Activated T-helper 2 cell treated with anti-CD3 and anti-CD28 coated beads, Interferon-gamma antibody, Interleukin-2, Interleukin-4, amounts not matched to agents 10 μg/mL and 5 μg/mL and 100 μg/mL, durations not matched to agents 14 hours and 24 hours and 36 hours (primary cell): ENCODE results near the gene FTCD. TPM values are rescaled to one million over a fixed set of nuclear protein-coding genes. Genes with fewer than 3 reads are reported as not detected.

Source experiments
- DNase-seq: peaks from one replicate; pipeline ENCODE4 v3.0.0; 2021; ENCODE audit warnings: low spot score
- H3K27ac Mint-ChIP-seq: one replicate; pipeline ENCODE4 v1.8.0; 2021; ENCODE audit warnings: mixed read lengths
- H3K27me3 Mint-ChIP-seq: one replicate; pipeline ENCODE4 v1.8.0; 2021; ENCODE audit warnings: low read depth, mixed read lengths
- H3K36me3 Mint-ChIP-seq: one replicate; pipeline ENCODE4 v1.8.0; 2021; ENCODE audit warnings: low read depth, mixed read lengths
- H3K4me1 Mint-ChIP-seq: one replicate; pipeline ENCODE4 v1.8.0; 2021; ENCODE audit warnings: low read depth, mixed read lengths
- H3K4me3 Mint-ChIP-seq: one replicate; pipeline ENCODE4 v1.8.0; 2021; ENCODE audit warnings: low read depth, mild to moderate bottlenecking, moderate library complexity, mixed read lengths
- H3K9me3 Mint-ChIP-seq: one replicate; pipeline ENCODE4 v1.8.0; 2021; ENCODE audit warnings: mixed read lengths
- intact Hi-C: fragments of 100-400 bp; cut with micrococcal nuclease; formaldehyde crosslinking; loops from one replicate; pipeline ENCODE4 v1.15.1; 2023
- total RNA-seq: library from RNA; stranded (reverse); gene quantifications from 2 replicates; pipeline ENCODE4 v1.2.3, GENCODE V29; 2022

FTCD gene
- total RNA-seq, 1 donor from 2014 or later: 0.14 TPM

DNA sequence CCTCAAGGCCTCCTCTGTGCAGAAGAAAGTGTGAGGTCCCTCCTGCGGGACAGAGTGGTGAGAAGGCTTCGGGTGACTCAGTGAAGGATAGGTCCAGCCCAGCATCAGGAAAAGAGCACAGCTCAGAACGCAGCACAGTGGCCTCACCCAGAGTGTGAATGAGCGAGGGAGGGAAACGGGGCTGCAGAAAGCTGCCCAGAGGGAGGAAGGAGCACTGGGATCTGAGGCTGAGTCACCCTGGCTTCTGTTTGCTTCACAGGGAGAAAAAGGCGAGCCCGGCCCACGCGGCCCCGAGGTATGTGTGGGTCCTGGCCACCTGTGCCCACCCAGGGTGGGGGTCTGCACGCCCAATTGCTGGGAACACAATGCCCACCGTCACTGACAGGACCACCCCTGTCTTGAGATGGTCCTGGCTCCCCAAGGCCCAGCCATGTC is 33.1 kb downstream of the FTCD start:
- Mint-ChIP-seq H3K27me3 (no peaks in the 10 kb centered on the region), H3K4me3 (no peak overlapping the region), H3K9me3 (no peaks in the 10 kb centered on the region), H3K4me1 (no peaks in the 10 kb centered on the region), H3K36me3 (no peaks in the 10 kb centered on the region), H3K27ac (no peak overlapping the region)
- no peak for DNase-seq
- intact Hi-C loops: no loop called here

DNA sequence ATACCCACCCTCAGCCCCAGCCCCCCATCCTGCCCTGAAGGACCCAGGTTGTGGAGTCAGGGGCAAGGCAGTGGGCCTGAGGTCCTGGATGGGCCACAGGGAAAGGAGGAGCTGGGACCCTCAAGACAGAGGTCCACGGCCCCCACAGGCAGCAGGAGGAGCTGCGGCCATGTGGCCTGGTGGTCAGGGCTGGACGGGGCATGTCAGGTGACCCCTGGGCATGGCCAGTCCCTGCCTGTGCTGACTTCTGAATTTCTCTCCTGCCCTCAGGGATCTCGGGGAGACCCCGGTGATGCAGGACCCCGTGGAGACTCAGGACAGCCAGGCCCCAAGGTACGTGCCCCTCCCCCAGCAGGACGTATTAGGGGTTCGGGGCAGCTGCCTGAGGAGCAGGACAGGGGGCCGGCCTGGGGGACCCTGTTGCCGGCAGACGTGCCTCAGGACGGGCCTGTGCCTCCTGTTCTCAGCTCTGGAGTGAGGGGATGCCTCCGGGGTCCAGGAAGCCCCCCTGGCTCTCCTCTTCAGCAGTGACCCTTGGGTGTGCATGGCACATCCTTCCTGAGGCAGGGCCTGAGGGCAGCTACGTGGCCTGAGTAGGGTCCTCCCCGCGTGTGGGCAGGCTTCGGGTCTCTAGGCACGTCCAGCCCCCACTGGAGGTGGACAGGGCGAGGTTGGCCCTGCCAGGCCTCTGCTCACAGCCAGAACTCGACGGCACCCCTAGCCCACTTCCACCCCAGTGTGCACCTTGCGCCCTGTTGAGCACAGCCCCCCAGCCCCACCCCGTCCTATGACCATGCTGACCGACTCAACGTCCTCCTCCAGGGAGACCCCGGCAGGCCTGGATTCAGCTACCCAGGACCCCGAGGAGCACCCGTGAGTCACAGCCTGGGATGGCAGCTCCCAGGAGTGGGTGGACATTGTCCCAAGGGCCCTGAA is 33.8 kb downstream of the FTCD start:
- no peak for DNase-seq
- H3K4me3 Mint-ChIP-seq: no peak overlapping the region
- no peaks in the 10 kb centered on the region for H3K4me1 Mint-ChIP-seq
- H3K9me3 Mint-ChIP-seq: no peaks in the 10 kb centered on the region
- H3K36me3 Mint-ChIP-seq: no peaks in the 10 kb centered on the region
- no peak overlapping the region for H3K27ac Mint-ChIP-seq
- intact Hi-C loops: no loop called here
- H3K27me3 Mint-ChIP-seq: no peaks in the 10 kb centered on the region

DNA sequence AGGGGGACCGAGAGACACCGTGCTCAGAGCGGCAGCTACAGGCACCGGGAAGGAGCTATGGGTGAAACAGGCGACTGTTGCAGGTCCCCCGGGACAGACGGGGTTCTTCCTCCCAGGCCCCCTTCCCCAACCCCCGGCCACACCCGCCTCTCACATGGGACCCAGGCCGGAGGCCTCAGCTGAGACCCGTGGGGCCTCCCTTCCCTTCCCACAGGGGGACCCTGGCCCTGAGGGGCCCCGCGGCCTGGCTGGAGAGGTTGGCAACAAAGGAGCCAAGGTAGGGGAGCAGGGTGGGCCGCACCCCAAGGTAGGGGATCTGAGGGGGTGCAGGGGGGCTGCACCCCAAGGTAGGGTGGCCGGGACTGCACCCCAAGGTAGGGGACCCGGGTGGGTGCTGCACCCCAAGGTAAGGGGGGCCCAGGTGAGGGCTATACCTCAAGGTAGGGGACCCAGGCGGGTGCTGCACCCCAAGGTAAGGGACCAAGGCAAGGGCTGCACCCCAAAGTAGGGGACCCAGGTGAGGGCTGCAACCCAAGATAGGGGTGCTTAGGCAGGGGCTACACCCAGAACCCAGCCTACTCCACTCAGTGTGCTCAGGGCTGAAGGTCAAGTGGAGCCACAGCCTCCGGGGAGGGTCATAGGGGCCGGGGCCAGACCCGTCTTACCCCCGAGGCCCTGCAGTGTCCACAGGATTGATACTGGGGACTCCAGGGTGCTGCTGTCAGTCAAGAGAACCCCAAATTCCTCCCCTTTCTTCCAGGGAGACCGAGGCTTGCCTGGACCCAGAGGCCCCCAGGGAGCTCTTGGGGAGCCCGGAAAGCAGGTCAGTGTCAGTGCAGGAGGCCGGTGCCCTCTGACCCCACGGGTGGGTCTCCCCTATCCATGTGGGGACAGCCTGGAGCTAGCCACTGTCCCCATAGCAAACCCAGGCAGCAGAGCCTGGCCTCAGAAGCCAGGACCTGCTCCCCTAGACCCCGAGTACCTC is 34.8 kb downstream of the FTCD start:
- no peaks in the 10 kb centered on the region for H3K27me3 Mint-ChIP-seq
- H3K36me3 Mint-ChIP-seq: no peaks in the 10 kb centered on the region
- no peaks in the 10 kb centered on the region for H3K4me1 Mint-ChIP-seq
- intact Hi-C loops: no loop called here
- no peak for DNase-seq
- H3K4me3 Mint-ChIP-seq: no peak overlapping the region
- no peaks in the 10 kb centered on the region for H3K9me3 Mint-ChIP-seq
- H3K27ac Mint-ChIP-seq: no peak overlapping the region

DNA sequence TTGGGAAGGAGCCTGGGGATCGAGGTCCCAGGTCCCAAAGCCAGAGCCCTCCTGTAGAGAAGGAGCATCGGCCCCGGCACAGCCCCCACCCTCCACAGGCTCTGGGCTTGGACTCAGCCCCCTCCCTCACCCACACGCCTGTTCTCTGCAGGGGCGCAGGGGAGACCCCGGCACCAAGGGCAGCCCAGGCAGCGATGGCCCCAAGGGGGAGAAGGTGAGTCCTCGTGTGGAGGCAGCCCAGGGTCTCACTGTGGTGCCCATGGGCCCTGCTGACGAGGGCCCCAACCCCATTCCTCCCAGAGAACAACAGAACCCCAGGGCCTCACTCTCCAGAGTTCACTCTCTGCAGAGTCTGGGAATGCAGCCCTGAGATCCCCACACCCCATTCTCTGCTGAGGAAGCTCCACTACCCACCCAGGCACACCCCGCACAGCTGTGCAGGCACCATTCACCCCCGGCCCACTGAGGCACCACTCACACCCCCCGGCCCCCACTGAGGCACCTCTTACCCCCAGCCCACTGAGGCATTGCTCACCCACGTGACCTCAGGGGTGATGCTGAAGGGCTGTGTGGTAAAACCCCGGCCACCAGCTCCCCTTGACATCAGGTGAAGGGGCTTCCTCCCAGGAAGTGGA is 35.6 kb downstream of the FTCD start:
- Mint-ChIP-seq H3K27me3 (no peaks in the 10 kb centered on the region), H3K4me1 (no peaks in the 10 kb centered on the region), H3K27ac (no peak overlapping the region), H3K4me3 (no peak overlapping the region), H3K9me3 (no peaks in the 10 kb centered on the region), H3K36me3 (no peaks in the 10 kb centered on the region)
- no peak for DNase-seq
- intact Hi-C loops: no loop called here

DNA sequence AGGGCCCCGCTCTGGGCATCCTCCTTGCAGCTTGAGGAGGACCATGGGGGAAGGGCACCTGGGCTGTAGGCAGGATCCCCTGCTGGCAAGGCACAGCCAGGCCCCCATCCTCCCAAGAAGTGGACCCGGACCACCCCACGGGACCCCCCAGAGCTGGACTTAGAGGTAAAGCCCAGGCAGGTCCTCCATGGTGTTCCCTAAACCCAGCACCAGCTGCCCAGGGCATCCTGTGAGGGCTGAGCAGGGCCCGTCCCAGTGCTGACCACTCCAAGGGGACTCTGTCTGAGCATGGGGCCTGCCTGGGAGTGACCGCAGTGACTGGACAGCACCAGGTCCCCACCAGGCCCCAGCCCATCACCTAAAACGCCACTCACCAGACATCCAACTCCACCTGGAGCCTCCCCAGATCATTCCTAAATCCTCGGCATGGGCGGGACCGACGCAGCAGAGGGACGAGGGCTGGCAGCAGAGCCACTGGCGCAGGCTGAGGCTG is 36.2 kb downstream of the FTCD start:
- no peaks in the 10 kb centered on the region for H3K27me3 Mint-ChIP-seq
- H3K4me1 Mint-ChIP-seq: no peaks in the 10 kb centered on the region
- DNase-seq: no peak
- intact Hi-C loops: no loop called here
- H3K9me3 Mint-ChIP-seq: no peaks in the 10 kb centered on the region
- H3K36me3 Mint-ChIP-seq: no peaks in the 10 kb centered on the region
- H3K27ac Mint-ChIP-seq: no peak overlapping the region
- H3K4me3 Mint-ChIP-seq: no peak overlapping the region

DNA sequence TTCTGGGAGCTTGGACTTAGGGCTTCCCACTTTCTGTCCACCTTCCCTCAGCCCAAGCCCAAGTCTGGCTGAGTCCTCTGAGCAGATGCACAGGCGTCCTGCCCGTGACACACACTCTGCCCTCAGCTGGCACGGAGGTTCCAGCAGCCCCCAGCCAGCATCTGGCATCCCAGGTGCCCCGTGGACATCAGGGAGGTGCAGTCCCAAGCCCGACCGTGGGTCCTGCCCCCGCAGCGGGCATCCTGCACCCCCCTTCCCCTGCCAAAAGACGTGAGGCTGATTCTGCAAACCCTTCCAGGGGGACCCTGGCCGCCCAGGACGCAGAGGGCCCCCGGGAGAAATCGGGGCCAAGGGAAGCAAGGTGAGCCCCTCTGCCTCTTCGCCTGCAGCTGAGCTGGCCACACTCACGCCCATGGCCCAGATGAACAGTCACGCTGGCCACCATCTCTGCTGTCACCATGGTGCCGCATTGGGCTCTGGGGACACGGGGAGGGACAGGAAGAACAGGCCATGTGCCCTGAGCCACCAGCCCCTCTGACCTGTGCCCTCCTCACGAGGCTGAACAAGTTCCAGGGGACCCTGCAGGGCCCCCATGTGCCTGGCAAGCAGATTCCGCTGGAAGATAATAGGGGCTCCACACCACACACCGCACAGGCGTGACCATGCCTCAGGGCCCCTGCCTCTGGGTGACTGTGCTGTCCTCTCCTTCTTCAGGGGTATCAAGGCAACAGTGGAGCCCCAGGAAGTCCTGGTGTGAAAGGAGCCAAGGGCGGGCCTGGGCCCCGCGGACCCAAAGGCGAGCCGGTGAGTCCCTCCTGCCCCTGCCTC is 36.8 kb downstream of the FTCD start:
- no peaks in the 10 kb centered on the region for H3K9me3 Mint-ChIP-seq
- H3K27me3 Mint-ChIP-seq: no peaks in the 10 kb centered on the region
- intact Hi-C loops: no loop called here
- no peaks in the 10 kb centered on the region for H3K4me1 Mint-ChIP-seq
- no peak overlapping the region for H3K27ac Mint-ChIP-seq
- no peak for DNase-seq
- H3K36me3 Mint-ChIP-seq: no peaks in the 10 kb centered on the region
- no peak overlapping the region for H3K4me3 Mint-ChIP-seq

DNA sequence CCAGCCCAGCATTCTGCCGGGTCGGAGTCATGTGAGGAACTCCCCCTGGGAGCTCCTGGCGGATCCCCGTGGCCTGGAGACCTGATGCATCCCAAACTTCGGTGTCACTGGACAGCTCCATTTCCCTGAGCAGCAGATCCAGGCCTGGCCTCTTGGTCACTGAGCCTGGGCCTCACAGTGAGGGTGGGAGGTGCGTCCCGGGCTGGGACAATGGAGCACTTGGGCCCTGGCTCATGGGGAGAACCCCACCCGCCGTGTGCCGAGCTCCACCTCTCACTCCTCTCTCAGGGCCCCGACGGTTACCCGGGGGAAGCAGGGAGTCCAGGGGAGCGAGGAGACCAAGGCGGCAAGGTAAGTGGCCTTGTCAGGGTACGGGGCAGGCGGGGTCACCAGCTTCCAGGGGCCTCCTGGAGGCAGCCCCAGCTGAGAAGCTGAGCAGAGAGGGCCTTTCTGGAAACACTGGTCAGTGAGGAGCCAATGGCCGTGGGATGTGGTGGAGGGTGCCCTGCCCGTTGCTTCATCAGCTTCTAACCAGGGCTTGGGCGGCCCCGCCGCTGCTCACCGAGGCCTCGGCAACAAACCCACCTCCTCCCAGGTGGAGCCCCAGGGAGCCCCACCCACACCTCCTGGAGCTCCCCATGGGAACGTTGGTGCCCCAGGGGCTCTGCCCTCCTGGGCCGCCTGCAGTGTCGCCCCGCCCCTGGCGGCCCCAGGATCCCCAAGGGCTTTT is 37.6 kb downstream of the FTCD start:
- Mint-ChIP-seq H3K36me3 (no peaks in the 10 kb centered on the region), H3K4me1 (no peaks in the 10 kb centered on the region), H3K4me3 (no peak overlapping the region), H3K27ac (no peak overlapping the region), H3K9me3 (no peaks in the 10 kb centered on the region), H3K27me3 (no peaks in the 10 kb centered on the region)
- DNase-seq: no peak
- intact Hi-C loops: no loop called here

DNA sequence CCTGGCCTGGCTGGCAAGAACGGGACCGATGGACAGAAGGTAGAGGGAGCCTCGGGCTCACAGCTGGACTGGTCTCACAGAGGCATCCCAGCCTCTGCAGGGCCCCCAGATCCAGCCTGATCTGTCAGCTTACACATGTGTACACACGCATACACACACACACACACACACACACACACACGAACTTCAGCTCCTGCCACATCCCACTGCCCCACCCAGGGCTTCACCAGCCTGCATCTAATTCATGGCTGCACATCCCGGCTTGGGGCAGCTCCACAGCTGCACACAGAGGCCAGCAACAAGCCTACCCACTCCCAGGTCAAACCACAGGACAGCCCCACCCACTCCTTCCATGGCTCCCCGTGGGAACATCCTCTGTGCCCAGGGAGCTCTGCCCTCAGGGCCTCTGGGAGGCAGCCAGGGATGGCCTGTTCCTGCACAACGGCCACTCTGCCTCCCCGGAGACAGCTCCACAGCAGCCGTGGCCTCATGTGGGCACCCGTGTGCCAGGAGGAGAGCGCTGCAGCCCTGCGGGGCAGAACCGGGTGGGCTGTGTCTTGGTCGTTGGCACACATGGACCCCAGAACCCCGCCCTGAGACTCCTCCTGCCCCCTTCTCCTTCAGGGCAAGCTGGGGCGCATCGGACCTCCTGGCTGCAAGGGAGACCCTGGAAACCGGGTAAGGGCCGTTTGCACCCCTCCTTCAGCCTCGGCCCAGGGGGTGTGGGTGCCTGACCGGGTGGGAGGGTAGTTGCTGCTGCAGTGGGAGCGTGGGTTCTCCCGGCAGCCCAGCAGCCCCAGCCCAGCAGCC is 38.4 kb downstream of the FTCD start:
- Mint-ChIP-seq H3K27ac (no peak overlapping the region), H3K4me1 (no peaks in the 10 kb centered on the region), H3K9me3 (no peaks in the 10 kb centered on the region), H3K36me3 (no peaks in the 10 kb centered on the region), H3K4me3 (no peak overlapping the region), H3K27me3 (no peaks in the 10 kb centered on the region)
- no peak for DNase-seq
- intact Hi-C loops: no loop called here

DNA sequence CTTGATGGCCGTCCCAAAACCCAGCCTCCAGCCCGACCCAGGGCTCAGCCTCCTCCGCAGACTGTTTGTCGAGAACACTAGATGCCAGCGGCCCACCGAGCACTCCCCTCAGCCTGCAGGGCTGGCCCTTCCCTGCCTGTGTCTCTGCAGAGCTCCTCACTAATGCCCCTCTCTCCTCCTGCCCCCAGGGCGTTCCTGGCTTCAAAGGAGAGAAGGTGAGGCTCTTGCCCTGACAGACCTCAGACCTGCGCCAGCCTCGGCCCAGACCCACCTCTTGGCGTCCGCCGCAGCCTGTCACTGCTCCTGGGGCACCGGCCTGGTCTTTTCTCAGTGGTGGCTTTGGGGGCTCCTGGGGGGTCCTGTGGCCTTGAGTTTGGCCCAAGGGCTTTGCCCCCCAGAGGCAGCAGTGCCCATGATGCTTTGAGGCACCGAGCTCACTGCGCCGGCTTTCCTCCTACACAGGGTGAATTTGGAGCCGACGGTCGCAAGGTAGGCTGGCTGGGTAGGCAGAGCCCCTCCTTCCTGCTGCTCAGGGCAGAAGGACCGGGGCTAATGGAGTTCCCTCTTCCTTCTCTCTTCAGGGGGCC is 39.1 kb downstream of the FTCD start:
- no peaks in the 10 kb centered on the region for H3K27me3 Mint-ChIP-seq
- no peaks in the 10 kb centered on the region for H3K4me1 Mint-ChIP-seq
- no peaks in the 10 kb centered on the region for H3K9me3 Mint-ChIP-seq
- no peak overlapping the region for H3K4me3 Mint-ChIP-seq
- intact Hi-C loops: no loop called here
- no peaks in the 10 kb centered on the region for H3K36me3 Mint-ChIP-seq
- no peak for DNase-seq
- no peak overlapping the region for H3K27ac Mint-ChIP-seq

DNA sequence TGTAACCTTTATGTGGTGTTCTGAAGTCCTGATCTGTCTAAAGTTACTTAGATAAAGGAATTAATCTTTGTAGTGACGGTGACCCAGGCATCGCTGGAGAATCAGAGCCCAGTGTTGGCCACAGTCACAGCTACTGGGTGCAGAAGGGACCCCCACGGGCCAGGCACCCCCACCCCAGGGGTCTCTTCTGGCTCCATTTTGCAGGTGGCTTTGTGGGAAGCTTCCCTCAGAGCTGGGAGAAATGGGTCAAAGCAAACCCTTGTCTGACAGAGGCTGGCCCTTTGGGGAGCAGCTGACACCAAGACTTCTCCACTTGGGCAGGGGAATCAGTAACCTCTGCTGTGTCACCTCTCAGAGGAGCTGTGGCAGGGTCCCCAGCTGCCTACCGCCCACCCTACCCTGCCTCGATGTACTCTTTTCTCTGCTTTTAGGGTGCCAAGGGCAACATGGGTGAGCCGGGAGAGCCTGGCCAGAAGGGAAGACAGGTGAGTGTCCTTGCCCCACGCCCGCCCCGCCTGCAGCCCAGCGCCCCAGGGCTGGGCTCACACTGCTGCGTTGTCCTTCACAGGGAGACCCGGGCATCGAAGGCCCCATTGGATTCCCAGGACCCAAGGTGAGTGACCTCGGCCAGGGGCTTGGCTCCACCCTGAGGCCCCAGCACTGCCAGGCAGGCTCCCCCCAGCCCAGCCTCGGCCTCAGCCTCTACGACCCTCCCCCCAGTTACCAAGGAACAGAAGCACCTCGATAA is 39.8 kb downstream of the FTCD start:
- intact Hi-C loops: no loop called here
- Mint-ChIP-seq H3K27me3 (no peaks in the 10 kb centered on the region), H3K4me1 (no peaks in the 10 kb centered on the region), H3K4me3 (no peak overlapping the region), H3K36me3 (no peaks in the 10 kb centered on the region), H3K27ac (no peak overlapping the region), H3K9me3 (no peaks in the 10 kb centered on the region)
- no peak for DNase-seq
